ENCODE data around the gene SMNDC1.

SMNDC1 gene

GRCh38 chr10:110269374-110270318 lies 35.1 kb downstream of the SMNDC1 start:
- Histone ChIP-seq H2AFZ (ENCODE audit: low read depth, low read length, severe bottlenecking) (no peak overlapping the region), H3K9me2 (replicated peaks; ENCODE audit: insufficient read depth, low read length) (no peaks in the 10 kb centered on the region), H3K4me2 (ENCODE audit: low read depth, low read length, poor library complexity, severe bottlenecking) (no peak overlapping the region), H3K27ac (ENCODE audit: low read depth, low read length) (no peak overlapping the region), H3K79me2 (ENCODE audit: insufficient read depth, low read length) (no peaks in the 10 kb centered on the region), H3K27me3 (ENCODE audit: low read length) (no peaks in the 10 kb centered on the region), H4K20me1 (ENCODE audit: low read depth, low read length) (no peaks in the 10 kb centered on the region), H3K4me3 (ENCODE audit: insufficient read depth, low read length, poor library complexity, severe bottlenecking) (no peak overlapping the region), H3F3A (ENCODE audit: insufficient read depth) (no peaks in the 10 kb centered on the region), H3K9me3 (ENCODE audit: insufficient read depth, low read length) (no peaks in the 10 kb centered on the region), H3K36me3 (ENCODE audit: low read length) (no peaks in the 10 kb centered on the region), H3K9ac (ENCODE audit: low read length) (no peak overlapping the region)
- no peak for TF ChIP-seq EZH2phosphoT487 (conservative IDR thresholded peaks at IDR 0.05; ENCODE audit: low read length)
- TF ChIP-seq, protein P1, sequence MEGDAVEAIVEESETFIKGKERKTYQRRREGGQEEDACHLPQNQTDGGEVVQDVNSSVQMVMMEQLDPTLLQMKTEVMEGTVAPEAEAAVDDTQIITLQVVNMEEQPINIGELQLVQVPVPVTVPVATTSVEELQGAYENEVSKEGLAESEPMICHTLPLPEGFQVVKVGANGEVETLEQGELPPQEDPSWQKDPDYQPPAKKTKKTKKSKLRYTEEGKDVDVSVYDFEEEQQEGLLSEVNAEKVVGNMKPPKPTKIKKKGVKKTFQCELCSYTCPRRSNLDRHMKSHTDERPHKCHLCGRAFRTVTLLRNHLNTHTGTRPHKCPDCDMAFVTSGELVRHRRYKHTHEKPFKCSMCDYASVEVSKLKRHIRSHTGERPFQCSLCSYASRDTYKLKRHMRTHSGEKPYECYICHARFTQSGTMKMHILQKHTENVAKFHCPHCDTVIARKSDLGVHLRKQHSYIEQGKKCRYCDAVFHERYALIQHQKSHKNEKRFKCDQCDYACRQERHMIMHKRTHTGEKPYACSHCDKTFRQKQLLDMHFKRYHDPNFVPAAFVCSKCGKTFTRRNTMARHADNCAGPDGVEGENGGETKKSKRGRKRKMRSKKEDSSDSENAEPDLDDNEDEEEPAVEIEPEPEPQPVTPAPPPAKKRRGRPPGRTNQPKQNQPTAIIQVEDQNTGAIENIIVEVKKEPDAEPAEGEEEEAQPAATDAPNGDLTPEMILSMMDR (IDR thresholded peaks at IDR 0.05; ENCODE audit: insufficient read depth, low read length, poor library complexity, severe bottlenecking) = no peak

DNA sequence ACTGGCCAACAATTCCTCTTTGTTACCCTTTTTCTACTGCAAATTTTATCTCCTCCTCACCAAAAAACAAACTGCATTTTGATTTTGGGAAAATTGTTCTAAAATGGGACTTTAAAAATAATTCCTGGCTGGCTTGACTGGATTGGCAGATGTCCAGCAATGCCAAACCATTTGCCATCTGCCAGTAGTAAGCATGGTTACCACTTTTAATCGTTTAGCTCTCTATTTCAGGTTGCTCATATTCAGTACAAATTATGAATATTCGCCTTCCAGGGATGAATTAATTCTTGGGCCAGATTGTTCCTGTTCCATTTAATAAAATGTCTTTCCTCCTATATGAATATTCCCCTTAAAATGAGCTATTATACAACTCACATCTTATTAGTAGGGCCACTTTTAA lies 35.7 kb downstream of the SMNDC1 start:
- Histone ChIP-seq H3K79me2 (ENCODE audit: insufficient read depth, low read length) (no peaks in the 10 kb centered on the region), H3F3A (ENCODE audit: insufficient read depth) (no peaks in the 10 kb centered on the region), H3K27ac (ENCODE audit: low read depth, low read length) (no peak overlapping the region), H4K20me1 (ENCODE audit: low read depth, low read length) (no peaks in the 10 kb centered on the region), H3K4me2 (ENCODE audit: low read depth, low read length, poor library complexity, severe bottlenecking) (no peak overlapping the region), H3K9me2 (replicated peaks; ENCODE audit: insufficient read depth, low read length) (no peaks in the 10 kb centered on the region), H3K9me3 (ENCODE audit: insufficient read depth, low read length) (no peaks in the 10 kb centered on the region), H3K27me3 (ENCODE audit: low read length) (no peaks in the 10 kb centered on the region), H3K4me3 (ENCODE audit: insufficient read depth, low read length, poor library complexity, severe bottlenecking) (no peak overlapping the region), H3K9ac (ENCODE audit: low read length) (no peak overlapping the region), H2AFZ (ENCODE audit: low read depth, low read length, severe bottlenecking) (no peak overlapping the region), H3K36me3 (ENCODE audit: low read length) (no peaks in the 10 kb centered on the region)
- TF ChIP-seq, protein P1 (IDR thresholded peaks at IDR 0.05; ENCODE audit: insufficient read depth, low read length, poor library complexity, severe bottlenecking) = no peak
- no peak for TF ChIP-seq EZH2phosphoT487 (conservative IDR thresholded peaks at IDR 0.05; ENCODE audit: low read length)

GRCh38 chr10:110268442-110268841 lies 36.3 kb downstream of the SMNDC1 start:
- no peak overlapping the region for H3K9ac ChIP-seq (ENCODE audit: low read length)

More at GRCh38 chr10:110268442-110268841, 36.3 kb downstream of the SMNDC1 start:
- Histone ChIP-seq H3K27ac (ENCODE audit: low read depth, low read length) (no peak overlapping the region), H3K9me3 (ENCODE audit: insufficient read depth, low read length) (no peaks in the 10 kb centered on the region), H3K36me3 (ENCODE audit: low read length) (no peaks in the 10 kb centered on the region), H3K4me2 (ENCODE audit: low read depth, low read length, poor library complexity, severe bottlenecking) (no peak overlapping the region), H3K4me3 (ENCODE audit: insufficient read depth, low read length, poor library complexity, severe bottlenecking) (no peak overlapping the region), H3K27me3 (ENCODE audit: low read length) (no peaks in the 10 kb centered on the region), H3K9me2 (replicated peaks; ENCODE audit: insufficient read depth, low read length) (no peaks in the 10 kb centered on the region), H2AFZ (ENCODE audit: low read depth, low read length, severe bottlenecking) (no peak overlapping the region), H3K79me2 (ENCODE audit: insufficient read depth, low read length) (no peaks in the 10 kb centered on the region), H3F3A (ENCODE audit: insufficient read depth) (no peaks in the 10 kb centered on the region), H4K20me1 (ENCODE audit: low read depth, low read length) (no peaks in the 10 kb centered on the region)
- TF ChIP-seq EZH2phosphoT487 (conservative IDR thresholded peaks at IDR 0.05; ENCODE audit: low read length) = no peak
- TF ChIP-seq, protein P1 (IDR thresholded peaks at IDR 0.05; ENCODE audit: insufficient read depth, low read length, poor library complexity, severe bottlenecking) = no peak
